ENCODE measurements around the gene CDX2. TPM values are rescaled to one million over a fixed set of nuclear protein-coding genes. Genes with fewer than 3 reads are reported as not detected.
"Not testable (repeated sequence)": the region's sequence is repeated elsewhere in the genome, so short reads cannot be mapped to it uniquely, and the experiment has no call there.

The CDX2 gene
- total RNA-seq, 3 donors from 2014 or later, result 0.33 TPM; not detected in 2

DNA sequence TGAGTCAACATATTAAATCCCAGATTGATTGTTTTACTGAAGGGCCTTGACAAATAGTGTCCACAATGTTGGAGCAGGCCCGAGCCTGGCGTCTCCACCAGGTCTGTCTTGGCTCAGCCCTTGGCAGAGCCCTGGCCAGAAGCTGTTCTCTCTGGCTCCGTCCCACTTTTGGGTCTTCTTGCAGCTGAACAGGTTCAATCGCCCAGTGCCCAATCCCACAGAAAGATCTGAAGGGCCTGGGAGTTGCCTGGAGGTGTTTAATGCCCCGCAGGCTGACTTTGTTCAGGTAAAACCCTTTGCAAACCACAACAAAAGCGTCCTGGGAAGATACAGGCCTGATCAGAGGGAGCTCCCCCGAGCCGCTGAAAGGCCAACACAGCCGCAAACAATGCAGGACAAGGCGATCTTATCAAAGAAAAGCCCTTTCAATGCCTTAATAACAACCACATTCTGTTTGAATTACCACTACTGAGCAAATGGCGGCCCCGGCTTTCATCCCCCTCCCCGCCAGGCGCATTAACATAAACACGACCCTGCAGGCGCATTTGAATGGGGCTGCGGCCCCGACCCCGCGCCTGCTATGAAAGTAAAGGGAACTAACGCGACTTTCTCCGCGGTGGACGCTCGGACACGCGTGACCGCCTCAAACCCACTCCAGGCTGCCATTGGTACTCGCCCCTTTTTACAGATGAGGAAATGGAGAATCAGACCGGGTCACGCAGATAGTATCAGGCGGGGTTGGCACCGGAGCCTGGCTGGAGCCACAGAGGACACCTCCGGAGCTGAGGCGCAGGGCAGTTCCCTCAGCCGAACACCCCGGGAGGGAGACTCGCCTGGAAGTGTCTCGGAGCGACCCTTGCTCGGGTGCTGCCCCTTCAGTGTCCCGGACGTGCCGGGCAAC lies 3.1 kb downstream of the CDX2 start:
- TF ChIP-seq POLR2AphosphoS5 (IDR thresholded peaks at IDR 0.05), result no peak
- TF ChIP-seq, protein P1, sequence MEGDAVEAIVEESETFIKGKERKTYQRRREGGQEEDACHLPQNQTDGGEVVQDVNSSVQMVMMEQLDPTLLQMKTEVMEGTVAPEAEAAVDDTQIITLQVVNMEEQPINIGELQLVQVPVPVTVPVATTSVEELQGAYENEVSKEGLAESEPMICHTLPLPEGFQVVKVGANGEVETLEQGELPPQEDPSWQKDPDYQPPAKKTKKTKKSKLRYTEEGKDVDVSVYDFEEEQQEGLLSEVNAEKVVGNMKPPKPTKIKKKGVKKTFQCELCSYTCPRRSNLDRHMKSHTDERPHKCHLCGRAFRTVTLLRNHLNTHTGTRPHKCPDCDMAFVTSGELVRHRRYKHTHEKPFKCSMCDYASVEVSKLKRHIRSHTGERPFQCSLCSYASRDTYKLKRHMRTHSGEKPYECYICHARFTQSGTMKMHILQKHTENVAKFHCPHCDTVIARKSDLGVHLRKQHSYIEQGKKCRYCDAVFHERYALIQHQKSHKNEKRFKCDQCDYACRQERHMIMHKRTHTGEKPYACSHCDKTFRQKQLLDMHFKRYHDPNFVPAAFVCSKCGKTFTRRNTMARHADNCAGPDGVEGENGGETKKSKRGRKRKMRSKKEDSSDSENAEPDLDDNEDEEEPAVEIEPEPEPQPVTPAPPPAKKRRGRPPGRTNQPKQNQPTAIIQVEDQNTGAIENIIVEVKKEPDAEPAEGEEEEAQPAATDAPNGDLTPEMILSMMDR (IDR thresholded peaks at IDR 0.05), result no peak
- no peak for TF ChIP-seq POLR2A (IDR thresholded peaks at IDR 0.05)
- peaks cover 4 to 95% of the 10 kb centered on the region in 2 donors for H3K27me3 ChIP-seq
- intact Hi-C loops (cut with DNase I; ENCODE audit: low total_unique reads), result no loop called here
- DNase-seq (ENCODE audit: low spot score in 2 of 2), result no peak
- peak overlapping the region in 1 of 3 donors; percentile 25 for H3K4me3 ChIP-seq
- H3K9me3 ChIP-seq, result no peaks in the 10 kb centered on the region
- H3K4me1 ChIP-seq, result peaks cover 0 to 3% of the 10 kb centered on the region in 2 donors
- no peak overlapping the region for H3K27ac ChIP-seq
- H3K36me3 ChIP-seq, result no peaks in the 10 kb centered on the region

GRCh38 chr13:27965343-27965739 lies 3.8 kb downstream of the CDX2 start:
- H3K9me3 ChIP-seq, result no peaks in the 10 kb centered on the region
- peaks cover 3 to 5% of the 10 kb centered on the region in 2 donors for H3K4me1 ChIP-seq
- no peak for TF ChIP-seq POLR2AphosphoS5 (IDR thresholded peaks at IDR 0.05)
- TF ChIP-seq, protein P1 (IDR thresholded peaks at IDR 0.05), result no peak
- no peak for TF ChIP-seq POLR2A (IDR thresholded peaks at IDR 0.05)
- H3K27ac ChIP-seq, result no peak overlapping the region
- H3K27me3 ChIP-seq, result peaks cover 4 to 95% of the 10 kb centered on the region in 2 donors
- DNase-seq (ENCODE audit: low spot score in 2 of 2), result no peak
- intact Hi-C loops (cut with DNase I; ENCODE audit: low total_unique reads), result no loop called here
- H3K4me3 ChIP-seq, result no peak overlapping the region
- no peaks in the 10 kb centered on the region for H3K36me3 ChIP-seq

- no peaks in the 10 kb centered on the region for H3K9me3 ChIP-seq
- TF ChIP-seq, protein P1 (IDR thresholded peaks at IDR 0.05), result no peak
- TF ChIP-seq POLR2AphosphoS5 (IDR thresholded peaks at IDR 0.05) (no peak), POLR2A (IDR thresholded peaks at IDR 0.05) (no peak)
These were observed 4.3 kb downstream of the CDX2 start for GRCh38 chr13:27964741-27965323.

DNA sequence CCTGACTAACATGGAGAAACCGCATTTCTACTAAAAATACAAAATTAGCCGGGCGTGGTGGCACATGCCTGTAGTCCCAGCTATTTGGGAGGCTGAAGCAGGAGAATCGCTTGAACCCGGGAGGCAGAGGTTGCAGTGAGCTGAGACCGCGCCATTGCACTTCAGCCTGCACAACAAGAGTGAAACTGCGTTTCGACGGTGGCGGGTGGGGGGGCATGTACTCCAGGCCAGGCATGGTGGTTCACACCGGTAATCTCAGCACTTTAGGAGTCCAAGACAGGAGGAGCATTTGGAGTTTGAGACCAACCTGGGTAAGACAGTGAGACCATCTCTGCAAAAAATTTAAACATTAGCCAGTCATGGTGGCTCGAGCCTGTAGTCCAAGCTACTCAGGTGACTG lies 4.9 kb downstream of the CDX2 start:
- DNase-seq (ENCODE audit: low spot score in 2 of 2); H3K4me3 ChIP-seq; H3K9me3 ChIP-seq; H3K36me3 ChIP-seq; H3K27ac ChIP-seq; intact Hi-C loops (cut with DNase I; ENCODE audit: low total_unique reads); H3K4me1 ChIP-seq: not testable (repeated sequence)
- H3K27me3 ChIP-seq, result peaks cover 7 to 95% of the 10 kb centered on the region in 2 donors

More at GRCh38 chr13:27964741-27965323, 4.3 kb downstream of the CDX2 start:
- DNase-seq (ENCODE audit: low spot score in 2 of 2), result no peak
- Histone ChIP-seq H3K36me3 (no peaks in the 10 kb centered on the region), H3K4me3 (no peak overlapping the region), H3K27ac (no peak overlapping the region), H3K4me1 (peaks cover 3 to 8% of the 10 kb centered on the region in 2 donors), H3K27me3 (peaks cover 4 to 95% of the 10 kb centered on the region in 2 donors)
- intact Hi-C loops (cut with DNase I; ENCODE audit: low total_unique reads), result no loop called here

GRCh38 chr13:27963491-27963890 lies 5.6 kb downstream of the CDX2 start:
- peaks cover 3 to 8% of the 10 kb centered on the region in 2 donors for H3K4me1 ChIP-seq
- H3K4me3 ChIP-seq, result no peak overlapping the region
- H3K27me3 ChIP-seq, result peaks cover 6 to 95% of the 10 kb centered on the region in 2 donors
- DNase-seq (ENCODE audit: low spot score in 2 of 2), result no peak
- TF ChIP-seq POLR2AphosphoS5 (IDR thresholded peaks at IDR 0.05) (no peak), POLR2A (IDR thresholded peaks at IDR 0.05) (no peak)
- TF ChIP-seq, protein P1 (IDR thresholded peaks at IDR 0.05), result no peak
- no peaks in the 10 kb centered on the region for H3K36me3 ChIP-seq
- no peaks in the 10 kb centered on the region for H3K9me3 ChIP-seq
- H3K27ac ChIP-seq, result no peak overlapping the region
- intact Hi-C loops (cut with DNase I; ENCODE audit: low total_unique reads), result no loop called here
